ENCODE data around the gene GHRL. TPM values are rescaled to one million over a fixed set of nuclear protein-coding genes. Genes with fewer than 3 reads are reported as not detected.

The GHRL gene
- total RNA-seq, 2 experiments from 2014 or later: 0.22 TPM; not detected in 1

DNA sequence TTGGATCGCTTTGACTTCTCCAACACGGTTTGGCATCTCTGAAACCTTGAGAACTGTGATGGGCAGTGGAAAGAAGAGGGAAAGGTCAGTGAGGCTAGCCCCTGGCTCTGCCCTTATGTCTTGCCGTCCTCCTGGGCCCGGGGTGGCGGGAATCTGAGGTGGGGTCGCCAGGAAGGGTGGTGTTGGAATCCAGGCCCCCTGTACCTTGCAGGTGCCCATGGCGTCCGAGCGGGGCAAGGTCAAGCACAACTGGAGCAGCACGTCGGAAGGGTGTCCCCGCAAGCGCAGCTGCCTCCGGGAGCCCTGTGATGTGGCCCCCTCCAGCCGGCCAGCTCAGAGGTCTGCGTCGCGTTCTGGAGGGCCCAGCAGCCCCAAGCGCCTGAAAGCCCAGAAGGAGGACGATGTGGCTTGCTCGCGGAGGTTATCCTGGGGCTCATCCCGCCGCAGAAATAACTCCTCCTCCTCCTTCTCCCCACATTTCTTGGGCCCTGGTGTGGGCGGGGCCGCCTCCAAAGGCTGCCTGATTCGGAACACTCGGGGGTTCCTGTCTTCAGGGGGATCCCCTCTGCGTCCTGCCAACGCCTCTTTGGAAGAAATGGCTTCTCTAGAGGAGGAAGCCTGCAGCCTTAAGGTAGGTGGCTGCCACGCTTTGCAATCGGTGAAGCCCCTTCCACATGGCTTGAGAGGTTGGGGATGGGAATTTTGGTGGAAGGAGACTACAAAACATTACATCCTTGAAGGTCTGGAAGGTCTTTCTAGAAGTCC, 43.6 kb downstream of the GHRL start:
- POLR2A ChIA-PET: interaction anchor here (0.6 to 2.5 kb wide), 13 partner anchors 10 to 345 kb away, joined by 3 to 16 read pairs (median 4); partner anchors contain the start of gene SEC13
- peak overlapping the region; percentile 98 for H3K27ac Mint-ChIP-seq
- ATAC-seq: peak; percentile 34
- H3K4me3 Mint-ChIP-seq: peak overlapping the region; percentile 98
- intact Hi-C loops (cut with micrococcal nuclease): loop anchor here (10.0 kb wide), 1 partner anchor 264 kb away; the partner anchor contains the start of gene EMC3
- TF ChIP-seq, protein P1, sequence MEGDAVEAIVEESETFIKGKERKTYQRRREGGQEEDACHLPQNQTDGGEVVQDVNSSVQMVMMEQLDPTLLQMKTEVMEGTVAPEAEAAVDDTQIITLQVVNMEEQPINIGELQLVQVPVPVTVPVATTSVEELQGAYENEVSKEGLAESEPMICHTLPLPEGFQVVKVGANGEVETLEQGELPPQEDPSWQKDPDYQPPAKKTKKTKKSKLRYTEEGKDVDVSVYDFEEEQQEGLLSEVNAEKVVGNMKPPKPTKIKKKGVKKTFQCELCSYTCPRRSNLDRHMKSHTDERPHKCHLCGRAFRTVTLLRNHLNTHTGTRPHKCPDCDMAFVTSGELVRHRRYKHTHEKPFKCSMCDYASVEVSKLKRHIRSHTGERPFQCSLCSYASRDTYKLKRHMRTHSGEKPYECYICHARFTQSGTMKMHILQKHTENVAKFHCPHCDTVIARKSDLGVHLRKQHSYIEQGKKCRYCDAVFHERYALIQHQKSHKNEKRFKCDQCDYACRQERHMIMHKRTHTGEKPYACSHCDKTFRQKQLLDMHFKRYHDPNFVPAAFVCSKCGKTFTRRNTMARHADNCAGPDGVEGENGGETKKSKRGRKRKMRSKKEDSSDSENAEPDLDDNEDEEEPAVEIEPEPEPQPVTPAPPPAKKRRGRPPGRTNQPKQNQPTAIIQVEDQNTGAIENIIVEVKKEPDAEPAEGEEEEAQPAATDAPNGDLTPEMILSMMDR (IDR thresholded peaks at IDR 0.05): no peak
- H3K9me3 Mint-ChIP-seq: peaks cover 19% of the 10 kb centered on the region
- H3K36me3 Mint-ChIP-seq (ENCODE audit: low read depth): peaks cover 76% of the 10 kb centered on the region
- peaks cover 51% of the 10 kb centered on the region for H3K4me1 Mint-ChIP-seq (ENCODE audit: low read depth)
- CTCF ChIA-PET: interaction anchor here (1.0 to 4.7 kb wide), 3 partner anchors 14 to 219 kb away, joined by 3 to 27 read pairs (median 4); partner anchors contain the start of gene SEC13
- no peaks in the 10 kb centered on the region for H3K27me3 Mint-ChIP-seq
- peak; percentile 84 for DNase-seq

DNA sequence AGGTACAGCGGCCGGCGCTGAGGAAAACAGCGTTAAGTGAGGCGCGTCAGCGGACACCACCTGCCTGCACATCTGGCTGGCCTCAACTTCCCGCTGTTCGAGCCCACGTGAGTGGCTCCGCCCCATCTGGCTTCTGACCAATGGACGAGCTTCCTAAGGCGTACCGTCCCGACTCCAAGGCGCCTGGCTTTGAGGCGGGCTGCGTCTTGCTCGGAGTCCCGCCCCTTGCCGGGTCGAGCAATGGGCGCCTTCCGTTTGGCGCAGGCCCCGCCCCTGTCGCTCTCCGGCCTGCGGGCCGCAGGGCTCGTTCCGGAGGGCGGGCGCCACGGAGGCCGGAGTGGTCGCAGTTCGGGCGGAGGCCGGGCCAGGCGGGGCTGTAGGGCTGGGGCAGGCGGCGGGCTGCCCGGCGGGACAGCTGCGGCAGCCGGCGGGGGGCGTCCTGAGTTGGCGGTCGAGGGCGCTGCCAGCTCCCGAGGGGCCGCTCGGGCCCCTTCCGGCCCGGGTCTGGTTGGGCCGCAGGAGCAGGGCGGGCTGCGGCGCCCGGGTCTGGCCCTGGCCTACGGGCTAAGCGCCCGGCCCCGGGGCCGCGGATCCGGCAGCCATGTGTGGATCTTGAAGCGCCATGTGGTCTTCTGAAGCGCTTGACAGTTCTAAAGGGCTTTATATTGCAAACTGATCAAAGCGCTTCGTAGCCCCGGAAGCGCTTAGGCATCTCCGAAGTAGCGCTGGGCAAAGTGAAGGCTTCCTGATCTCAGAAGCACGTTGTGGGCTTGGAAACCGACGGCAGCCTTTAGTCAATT, 44.4 kb downstream of the GHRL start, which contains the start of gene TATDN2:
TSS of gene TATDN2 (plus strand) at position 276 of the 800 bp plus-strand sequence. CDS start 742 bp downstream, outside the sequence.
- POLR2A ChIA-PET: interaction anchor here (0.7 to 2.5 kb wide), 18 partner anchors 13 to 222 kb away, joined by 3 to 16 read pairs (median 3); partner anchors contain the start of genes FANCD2 and SEC13
- peak; percentile 95 for ATAC-seq
- Mint-ChIP-seq H3K27me3 (no peaks in the 10 kb centered on the region), H3K4me1 (ENCODE audit: low read depth) (peaks cover 50% of the 10 kb centered on the region), H3K9me3 (peaks cover 22% of the 10 kb centered on the region), H3K36me3 (ENCODE audit: low read depth) (peaks cover 72% of the 10 kb centered on the region), H3K27ac (peak within 1 kb of the TSS; percentile 98), H3K4me3 (peak within 1 kb of the TSS; percentile 98)
- CTCF ChIA-PET: interaction anchor here (1.1 to 4.7 kb wide), 2 partner anchors 15 to 72 kb away, joined by 3 to 27 read pairs; partner anchors contain the start of gene SEC13
- DNase-seq: peak; percentile 98
- TF ChIP-seq, protein P1 (IDR thresholded peaks at IDR 0.05): no peak
- intact Hi-C loops (cut with micrococcal nuclease): loop anchor here (10.0 kb wide), 1 partner anchor 264 kb away; the partner anchor contains the start of gene EMC3

DNA sequence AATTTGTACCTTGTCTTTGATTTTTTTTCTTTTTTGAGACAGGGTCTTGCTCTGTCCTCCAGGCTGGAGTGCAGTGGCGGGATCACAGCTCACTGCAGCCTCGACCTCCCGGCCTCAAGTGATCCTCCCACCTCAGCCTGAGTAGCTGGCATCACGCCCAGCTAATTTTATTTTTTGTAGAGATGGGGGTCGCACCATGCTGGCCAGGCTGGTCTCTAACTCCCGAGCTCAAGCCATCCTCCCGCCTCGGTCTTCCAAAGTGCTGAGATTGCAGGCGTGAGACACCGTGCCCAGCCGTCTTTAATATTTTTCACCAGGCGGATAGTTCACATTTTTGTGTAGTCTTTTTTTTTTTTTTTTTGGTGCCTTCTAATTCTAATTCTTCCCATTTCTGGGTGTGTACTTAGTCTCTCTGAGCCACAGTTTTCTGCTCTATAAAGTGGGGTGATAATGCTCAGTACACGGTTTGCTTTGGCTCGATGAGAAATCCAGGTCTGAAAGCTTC, 45.0 kb downstream of the GHRL start:
- peaks cover 51% of the 10 kb centered on the region for H3K4me1 Mint-ChIP-seq (ENCODE audit: low read depth)
- ChIA-PET CTCF (interaction anchor here (4.7 kb wide), 1 partner anchor 15 kb away, joined by 27 read pairs; no protein-coding TSS in a partner anchor), POLR2A (interaction anchor here (0.7 to 2.5 kb wide), 17 partner anchors 14 to 222 kb away, joined by 3 to 16 read pairs (median 3); partner anchors contain the start of genes FANCD2 and SEC13)
- peak overlapping the region; percentile 96 for H3K27ac Mint-ChIP-seq
- DNase-seq (no peak), ATAC-seq (no peak)
- H3K27me3 Mint-ChIP-seq: no peaks in the 10 kb centered on the region
- TF ChIP-seq, protein P1 (IDR thresholded peaks at IDR 0.05): no peak
- peaks cover 68% of the 10 kb centered on the region for H3K36me3 Mint-ChIP-seq (ENCODE audit: low read depth)
- H3K9me3 Mint-ChIP-seq: peaks cover 22% of the 10 kb centered on the region
- intact Hi-C loops (cut with micrococcal nuclease): loop anchor here (10.0 kb wide), 1 partner anchor 263 kb away; the partner anchor contains the start of gene EMC3
- peak overlapping the region; percentile 98 for H3K4me3 Mint-ChIP-seq

DNA sequence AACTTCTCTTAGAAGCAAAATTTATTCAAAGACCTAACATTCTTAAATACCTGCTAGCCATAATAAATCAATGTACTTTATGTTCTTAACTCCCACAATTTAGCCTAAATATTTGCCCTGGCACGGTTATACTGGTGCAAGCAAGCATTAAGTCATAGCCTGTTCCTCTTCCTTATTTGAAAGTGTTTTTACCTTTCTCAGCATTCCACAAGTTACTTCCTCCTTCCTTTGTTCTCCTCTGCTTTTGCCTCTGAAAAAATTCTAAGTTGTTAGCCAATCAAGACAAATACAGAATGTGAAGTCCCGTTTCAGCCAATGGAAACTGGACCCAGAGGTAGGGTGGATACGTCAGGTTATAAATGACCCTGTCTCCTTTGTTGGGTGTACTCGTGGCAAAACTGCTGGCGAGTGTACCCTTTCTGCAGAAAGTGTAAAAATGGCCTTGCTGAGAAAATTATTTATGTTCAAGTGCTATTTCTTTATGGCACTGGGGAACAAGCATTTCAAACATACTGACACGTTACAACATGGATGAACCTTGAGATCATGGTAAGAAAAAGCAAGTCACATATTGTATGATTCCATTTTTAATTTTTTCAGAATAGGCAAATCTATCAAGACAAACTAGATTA, 47.5 kb downstream of the GHRL start:
- intact Hi-C loops (cut with micrococcal nuclease): loop anchor here (10.0 kb wide), 1 partner anchor 260 kb away; the partner anchor contains the start of gene EMC3
- Mint-ChIP-seq H3K4me3 (no peak overlapping the region), H3K4me1 (ENCODE audit: low read depth) (peaks cover 44% of the 10 kb centered on the region), H3K27me3 (no peaks in the 10 kb centered on the region), H3K36me3 (ENCODE audit: low read depth) (peaks cover 49% of the 10 kb centered on the region), H3K9me3 (peaks cover 22% of the 10 kb centered on the region), H3K27ac (no peak overlapping the region)
- POLR2A ChIA-PET: interaction anchor here (0.6 kb wide), 1 partner anchor 16 kb away, joined by 3 read pairs; no protein-coding TSS in a partner anchor
- no peak for ATAC-seq
- TF ChIP-seq, protein P1 (IDR thresholded peaks at IDR 0.05): no peak
- no peak for DNase-seq
- CTCF ChIA-PET: interaction anchor here (0.8 to 1.1 kb wide), 2 partner anchors 18 to 76 kb away, joined by 3 to 4 read pairs; no protein-coding TSS in a partner anchor
